HG03565 (cell line): Measurements from ENCODE around the gene ADAMTS12.

Experiments
- ATAC-seq: cut with Tn5 transposase; IDR thresholded peaks from one replicate; pipeline ENCODE4 v1.9.1; 2021; ENCODE audit warnings: mild to moderate bottlenecking, moderate library complexity; ENCODE audit not compliant: unreplicated experiment

The ADAMTS12 gene

DNA sequence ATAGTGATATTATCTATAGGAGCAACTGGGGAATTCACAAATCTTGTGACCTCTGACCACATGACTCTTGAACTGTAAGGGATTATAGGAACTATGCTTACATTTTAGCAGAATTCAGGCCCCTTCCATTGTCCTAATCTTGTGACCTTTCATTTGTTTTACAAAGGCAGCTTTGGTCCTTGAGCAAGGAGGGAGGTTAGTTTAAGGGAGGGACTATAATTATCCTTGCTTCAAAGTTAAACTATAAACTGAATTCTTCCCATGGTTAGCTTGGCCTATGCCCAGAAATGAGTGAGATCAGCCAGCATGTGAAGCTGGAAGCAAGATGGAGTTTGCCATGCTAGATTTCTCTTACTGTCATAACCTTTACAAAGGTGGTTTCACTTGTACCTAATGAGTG is 399.8 kb downstream of the ADAMTS12 start:
- ATAC-seq, result no peak

DNA sequence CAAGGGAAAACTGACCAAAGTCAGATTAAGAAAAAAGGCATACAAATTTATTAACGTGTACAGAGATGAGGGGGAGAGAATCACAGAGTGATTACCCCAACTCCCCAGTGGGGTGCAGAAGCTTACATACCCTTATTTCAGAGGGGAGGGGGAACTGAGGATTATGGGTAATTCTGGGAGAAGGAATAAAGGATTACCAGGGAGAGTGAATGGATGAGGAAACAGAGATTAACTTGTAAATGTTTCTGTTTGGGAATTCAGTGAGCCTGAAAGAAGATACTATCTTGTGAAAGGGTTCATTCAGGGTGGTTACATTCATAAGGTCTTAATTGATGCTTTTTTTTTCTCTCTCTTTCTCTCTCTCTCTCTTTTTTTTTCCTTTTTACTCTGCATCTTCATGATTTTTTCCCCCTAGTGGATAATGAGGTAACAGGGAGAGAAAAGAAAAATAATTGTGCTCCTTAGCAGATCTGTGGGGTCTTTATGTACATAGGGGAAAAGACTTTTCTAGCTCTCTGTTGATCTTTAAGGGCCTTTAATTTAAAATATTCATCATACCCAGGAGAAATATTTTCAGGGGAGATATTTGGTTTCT is 401.6 kb downstream of the ADAMTS12 start:
- no peak for ATAC-seq

DNA sequence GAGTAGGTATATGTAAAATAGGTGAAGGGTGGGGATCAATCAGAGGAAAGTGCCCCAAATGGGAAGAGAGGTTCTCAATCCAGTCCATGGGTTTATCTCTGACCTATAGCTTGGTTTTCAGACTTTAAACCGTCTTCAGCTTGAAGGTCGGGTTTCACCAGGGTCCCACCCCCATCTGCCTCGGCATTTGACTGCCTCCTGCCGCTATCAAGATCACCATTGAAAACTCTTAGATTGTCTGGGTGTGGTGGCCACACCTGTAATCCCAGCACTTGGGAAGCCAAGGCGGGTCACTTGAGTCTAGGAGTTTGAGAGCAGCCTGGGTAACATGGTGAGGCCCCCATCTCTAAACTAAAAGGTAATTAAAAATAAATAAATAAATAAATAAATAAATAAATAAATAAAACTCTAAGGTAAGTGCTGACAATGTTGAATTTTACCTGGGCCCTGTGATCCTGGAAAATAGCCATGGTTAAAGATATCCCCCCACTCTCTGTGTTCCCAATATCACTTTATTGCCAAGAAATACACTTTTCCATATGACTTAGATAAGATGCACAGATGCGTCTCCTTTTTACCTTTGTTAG is 402.2 kb downstream of the ADAMTS12 start:
- no peak for ATAC-seq

DNA sequence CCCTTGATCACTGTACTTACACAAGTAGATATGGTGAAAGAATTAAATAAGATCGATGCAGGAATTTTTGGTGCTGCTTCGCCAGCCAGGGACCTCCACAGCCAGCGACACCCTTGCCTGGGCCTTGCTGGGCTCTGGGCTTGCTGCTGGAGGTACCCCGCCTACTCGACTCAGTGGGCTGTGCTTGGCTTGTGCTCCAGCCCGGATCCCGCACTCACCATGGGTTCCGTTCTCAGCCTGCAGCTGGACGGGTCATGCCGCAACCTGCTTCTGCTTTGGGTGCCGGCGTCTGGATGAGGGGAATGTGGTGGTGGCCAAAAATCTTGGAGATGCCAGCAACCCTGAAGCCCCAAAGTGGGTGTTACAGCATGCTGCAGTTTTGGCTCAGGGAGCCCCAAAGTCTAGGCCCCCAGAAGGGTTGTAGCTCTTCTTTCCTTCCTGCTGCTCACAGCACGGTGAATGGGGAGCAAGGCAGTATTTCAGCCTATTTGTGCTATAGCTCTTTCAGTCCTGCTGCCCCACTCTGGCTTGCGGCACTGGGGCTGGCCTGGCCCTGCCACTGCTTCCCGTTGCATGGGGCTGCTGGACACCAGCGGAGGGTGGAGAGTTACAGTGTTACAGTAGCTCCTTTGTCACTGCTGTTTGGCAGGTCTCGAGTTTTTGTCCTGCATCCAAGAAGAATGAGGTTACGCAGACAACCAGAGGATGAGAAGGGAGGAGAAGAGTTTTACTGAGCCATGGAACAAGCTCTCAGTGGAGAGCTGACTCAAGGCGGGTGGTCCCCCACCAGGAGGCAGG is 403.0 kb downstream of the ADAMTS12 start:
- ATAC-seq, result no peak

DNA sequence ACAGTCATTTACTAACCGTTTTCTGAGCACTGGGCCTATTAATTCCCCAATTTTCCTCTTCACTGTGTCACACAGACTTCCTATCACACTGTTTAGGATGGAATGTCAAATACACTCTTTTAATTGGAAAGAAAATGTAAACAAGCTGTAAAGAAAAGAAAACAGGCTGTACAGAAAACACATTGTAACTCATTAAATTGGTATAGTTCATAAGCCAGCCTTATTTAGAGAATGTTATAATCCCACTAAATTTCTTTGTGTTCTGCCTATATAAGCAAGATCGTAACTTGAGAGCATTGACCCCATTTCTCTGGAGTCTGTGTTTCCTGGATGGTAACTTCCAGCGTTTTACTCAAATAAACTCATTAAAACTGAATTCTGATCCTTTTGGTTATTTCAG is 404.6 kb downstream of the ADAMTS12 start:
- ATAC-seq, result no peak

DNA sequence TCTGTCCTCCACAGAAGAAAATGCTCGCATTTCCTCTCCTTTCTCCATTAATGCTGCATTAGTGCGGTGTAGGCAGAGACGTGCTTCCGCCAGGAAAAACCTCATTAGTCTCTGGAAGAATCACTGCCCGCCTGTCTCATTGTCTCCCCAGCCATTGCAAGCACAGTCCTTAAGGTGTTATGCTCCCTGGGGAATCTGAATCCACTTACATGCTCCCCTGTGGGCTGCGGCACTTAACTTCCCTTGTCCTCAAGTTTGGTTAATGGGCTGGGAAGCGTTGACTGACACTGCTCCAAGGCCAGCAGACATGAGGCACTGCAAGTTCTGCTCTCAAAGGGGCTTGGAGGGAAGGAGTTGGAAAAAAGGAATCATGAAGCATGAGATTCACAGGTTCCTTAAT is 409.5 kb downstream of the ADAMTS12 start:
- ATAC-seq, result no peak

DNA sequence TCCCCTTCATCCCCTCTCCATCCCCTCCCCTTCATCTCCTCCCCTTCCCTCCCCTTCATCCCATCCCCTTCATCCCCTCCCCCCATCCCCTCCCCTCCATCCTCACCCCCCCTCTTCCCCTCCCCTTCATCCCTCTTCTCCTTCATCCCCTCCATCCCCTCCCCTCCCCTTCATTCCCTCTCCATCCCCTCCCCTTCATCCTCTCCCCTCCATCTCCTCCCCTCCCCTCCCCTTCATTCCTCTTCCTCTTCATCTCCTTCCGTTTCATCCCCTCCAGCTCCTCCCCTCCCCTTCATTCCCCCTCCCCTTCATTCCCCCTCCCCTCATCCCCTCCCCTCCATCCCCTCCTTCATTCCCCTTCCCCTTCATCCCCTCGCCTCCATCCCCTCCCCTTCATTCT is 410.9 kb downstream of the ADAMTS12 start:
- no peak for ATAC-seq

DNA sequence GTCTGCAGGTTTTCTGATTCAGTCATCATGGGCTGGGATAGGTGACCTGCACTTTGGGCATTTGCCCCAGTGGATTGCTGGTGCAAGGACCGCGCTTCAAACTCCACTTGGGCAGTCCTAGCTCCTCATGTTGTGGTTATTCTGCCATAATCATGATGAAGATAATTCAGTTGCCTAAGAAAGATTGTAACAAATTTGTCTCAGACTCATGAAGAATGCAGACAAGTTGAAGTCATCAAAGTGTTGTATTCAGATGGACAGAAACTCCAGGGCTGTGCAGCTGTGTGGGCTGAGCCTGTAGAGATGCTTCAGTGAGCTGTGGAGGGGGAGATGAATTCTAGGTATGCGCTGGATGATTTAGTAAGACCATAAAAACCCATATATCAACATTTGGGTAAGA is 412.5 kb downstream of the ADAMTS12 start:
- ATAC-seq, result no peak

DNA sequence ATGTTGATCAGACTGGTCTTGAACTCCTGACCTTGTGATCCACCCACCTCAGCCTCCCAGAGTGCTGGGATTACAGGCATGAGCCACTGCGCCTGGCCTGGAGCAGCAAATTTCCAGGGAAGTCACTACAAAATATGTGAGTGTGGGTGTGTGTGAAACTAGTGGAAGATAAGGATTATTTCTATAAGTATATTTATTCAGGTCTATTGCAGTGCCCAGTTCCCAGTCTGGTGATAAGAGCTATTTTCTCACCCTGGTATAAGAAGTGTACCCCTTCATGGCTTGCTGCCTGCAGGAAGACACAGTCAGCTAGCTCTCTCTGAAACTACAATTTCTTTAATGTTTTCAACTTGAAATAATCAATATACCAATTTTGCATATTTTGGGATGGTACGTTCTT is 414.0 kb downstream of the ADAMTS12 start:
- no peak for ATAC-seq

DNA sequence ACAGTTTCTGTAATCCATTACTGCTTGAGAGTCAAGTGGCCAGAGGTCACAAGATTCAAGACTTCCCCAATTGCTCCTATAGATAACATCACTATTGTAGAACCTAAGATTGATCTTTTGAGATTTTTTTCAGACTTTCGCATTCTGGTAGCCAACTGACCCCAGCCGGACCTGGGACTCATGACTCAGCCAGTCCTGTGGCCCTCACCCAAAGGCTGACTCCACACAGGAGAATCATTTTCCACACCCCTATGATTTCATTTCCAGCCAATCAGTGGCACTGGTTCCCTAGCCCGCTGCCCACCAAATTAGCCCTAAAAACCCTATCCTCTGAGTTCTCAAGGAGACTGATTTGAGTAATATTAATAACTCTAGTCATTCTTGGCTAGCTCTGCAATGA is 414.8 kb downstream of the ADAMTS12 start:
- ATAC-seq, result no peak

DNA sequence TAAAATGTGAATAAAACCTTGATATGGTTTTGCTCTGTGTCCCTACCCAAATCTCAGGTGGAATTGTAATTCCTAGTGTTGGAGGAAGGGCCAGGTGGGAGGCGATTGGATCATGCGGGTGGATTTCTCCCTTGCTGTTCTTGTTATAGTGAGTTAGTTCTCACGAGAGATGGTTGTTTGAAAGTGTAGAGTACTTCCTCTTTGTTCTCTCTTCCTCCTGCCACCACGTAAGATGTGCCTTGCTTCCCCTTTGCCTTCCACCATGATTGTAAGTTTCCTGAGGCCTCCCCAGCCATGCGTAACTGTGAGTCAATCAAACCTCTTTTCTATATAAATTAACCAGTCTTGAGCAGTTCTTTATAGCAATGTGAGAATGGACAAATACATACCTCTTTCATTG is 416.1 kb downstream of the ADAMTS12 start:
- ATAC-seq, result no peak

DNA sequence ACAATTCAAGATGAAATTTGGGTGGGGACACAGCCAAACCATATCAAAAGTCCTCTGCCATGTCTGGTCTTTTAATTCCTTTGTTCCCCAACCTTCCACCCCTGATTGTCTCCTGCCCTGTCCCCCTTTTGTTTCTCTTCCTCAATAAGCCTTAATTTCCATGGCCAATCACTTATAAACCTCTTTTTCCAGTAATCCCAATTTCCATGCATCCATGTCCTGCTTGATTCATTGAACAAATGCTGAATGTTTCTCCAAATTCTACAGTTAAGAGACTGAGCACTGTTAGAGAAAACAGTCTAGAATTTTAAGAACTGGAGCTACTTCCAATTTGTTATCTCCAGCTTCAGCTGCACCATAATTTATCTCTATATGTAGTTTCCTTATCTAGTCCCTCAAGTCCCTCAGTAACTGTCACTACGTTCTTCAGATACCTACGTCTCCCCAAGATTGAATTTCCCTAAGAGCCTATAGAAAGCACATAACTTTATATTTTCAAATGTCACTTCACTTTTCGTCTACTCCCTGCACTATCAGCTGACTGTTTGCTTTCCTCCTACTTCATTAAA is 416.8 kb downstream of the ADAMTS12 start:
- ATAC-seq, result no peak

DNA sequence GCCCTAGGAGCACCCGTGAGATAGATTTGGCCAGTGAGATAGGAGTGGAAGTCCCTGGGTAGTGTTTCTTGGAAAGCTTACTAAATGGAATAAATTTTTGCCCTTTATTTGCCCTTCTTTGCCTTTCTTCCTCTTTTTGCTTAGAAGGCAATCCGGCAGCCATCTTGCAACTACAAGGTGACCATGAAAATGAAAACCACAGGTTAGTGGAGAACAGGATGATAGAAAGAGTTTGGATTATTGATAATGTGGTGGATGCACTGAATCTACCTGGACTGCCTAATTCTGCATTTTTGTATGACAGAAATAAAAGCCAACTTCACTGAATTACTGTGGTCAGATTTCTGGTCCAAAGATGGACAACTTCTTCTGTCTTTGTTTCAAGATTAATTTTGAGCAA is 417.8 kb downstream of the ADAMTS12 start:
- ATAC-seq, result no peak
